ENCODE results near the gene LAD1.
A peak's percentile ranks its signal among the peaks of the same experiment; 100 is the strongest.

Gene LAD1

DNA sequence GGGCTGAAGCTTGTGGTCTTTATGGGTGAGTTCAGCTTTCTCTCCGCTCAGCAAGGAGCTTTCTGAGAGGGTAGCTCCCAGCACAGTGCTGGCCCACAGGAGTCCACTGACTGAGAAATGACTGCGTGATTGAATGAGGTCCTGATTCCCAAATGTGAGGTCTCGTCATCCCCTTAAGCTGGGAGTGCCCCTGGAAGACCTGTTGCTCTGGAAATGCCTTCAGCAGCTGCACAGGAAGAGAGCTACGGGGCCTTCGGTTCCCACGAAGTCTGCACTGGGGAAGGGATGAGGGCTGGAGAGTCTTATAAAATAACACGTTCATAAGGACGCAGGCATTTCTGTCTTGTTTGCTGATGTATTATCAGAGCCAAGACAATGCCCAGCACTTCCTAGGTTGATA is 35.7 kb downstream of the LAD1 start:
- no peaks in the 10 kb centered on the region for H3F3A ChIP-seq (ENCODE audit: control insufficient read depth, insufficient read depth)
- no peaks in the 10 kb centered on the region for H3K9me2 ChIP-seq (replicated peaks; ENCODE audit: control insufficient read depth, low read length)
- TF ChIP-seq, protein P1, sequence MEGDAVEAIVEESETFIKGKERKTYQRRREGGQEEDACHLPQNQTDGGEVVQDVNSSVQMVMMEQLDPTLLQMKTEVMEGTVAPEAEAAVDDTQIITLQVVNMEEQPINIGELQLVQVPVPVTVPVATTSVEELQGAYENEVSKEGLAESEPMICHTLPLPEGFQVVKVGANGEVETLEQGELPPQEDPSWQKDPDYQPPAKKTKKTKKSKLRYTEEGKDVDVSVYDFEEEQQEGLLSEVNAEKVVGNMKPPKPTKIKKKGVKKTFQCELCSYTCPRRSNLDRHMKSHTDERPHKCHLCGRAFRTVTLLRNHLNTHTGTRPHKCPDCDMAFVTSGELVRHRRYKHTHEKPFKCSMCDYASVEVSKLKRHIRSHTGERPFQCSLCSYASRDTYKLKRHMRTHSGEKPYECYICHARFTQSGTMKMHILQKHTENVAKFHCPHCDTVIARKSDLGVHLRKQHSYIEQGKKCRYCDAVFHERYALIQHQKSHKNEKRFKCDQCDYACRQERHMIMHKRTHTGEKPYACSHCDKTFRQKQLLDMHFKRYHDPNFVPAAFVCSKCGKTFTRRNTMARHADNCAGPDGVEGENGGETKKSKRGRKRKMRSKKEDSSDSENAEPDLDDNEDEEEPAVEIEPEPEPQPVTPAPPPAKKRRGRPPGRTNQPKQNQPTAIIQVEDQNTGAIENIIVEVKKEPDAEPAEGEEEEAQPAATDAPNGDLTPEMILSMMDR (IDR thresholded peaks at IDR 0.05; ENCODE audit: low read depth, low read length, poor library complexity, severe bottlenecking) = no peak
- TF ChIP-seq EZH2phosphoT487 (IDR thresholded peaks at IDR 0.05; ENCODE audit: borderline replicate concordance, low read length) = no peak
- no peaks in the 10 kb centered on the region for H4K20me1 ChIP-seq (ENCODE audit: control insufficient read depth, insufficient read depth, low read depth, low read length)
- no peaks in the 10 kb centered on the region for H3K9me3 ChIP-seq (ENCODE audit: control insufficient read depth, insufficient read depth, low read length)
- H3K79me2 ChIP-seq (ENCODE audit: control insufficient read depth, low read length) = no peaks in the 10 kb centered on the region
- no peaks in the 10 kb centered on the region for H3K4me1 ChIP-seq (ENCODE audit: control insufficient read depth, low read length)
- H3K36me3 ChIP-seq (ENCODE audit: control insufficient read depth, low read length) = no peaks in the 10 kb centered on the region
- H3K4me2 ChIP-seq (ENCODE audit: low read length) = no peak overlapping the region
- no peaks in the 10 kb centered on the region for H3K27me3 ChIP-seq (ENCODE audit: control insufficient read depth, low read length)
- no peak overlapping the region for H3K4me3 ChIP-seq (ENCODE audit: low read length)
- H3K27ac ChIP-seq (ENCODE audit: low read depth, low read length) = no peak overlapping the region

DNA sequence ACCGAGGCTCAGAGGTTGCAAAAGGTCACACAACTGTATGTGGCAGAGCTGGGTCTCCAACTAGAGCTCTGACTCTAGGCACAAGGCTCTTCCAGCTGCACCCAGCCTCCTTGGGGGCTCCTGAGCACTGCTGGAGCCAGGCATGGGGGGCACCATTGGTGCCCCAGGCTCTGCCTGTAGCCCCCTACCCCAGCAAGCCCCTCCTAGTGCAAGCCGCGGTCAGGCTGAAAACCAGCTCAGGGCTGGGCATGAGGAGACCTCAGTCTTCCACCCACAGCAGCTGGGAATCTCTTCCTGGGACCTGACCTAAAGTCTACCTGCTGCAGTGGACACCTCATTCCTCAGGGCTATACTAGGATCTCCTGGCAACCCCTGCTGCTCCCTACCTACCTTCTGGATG is 36.2 kb downstream of the LAD1 start:
- Histone ChIP-seq H3K79me2 (ENCODE audit: control insufficient read depth, low read length) (no peaks in the 10 kb centered on the region), H3K27ac (ENCODE audit: low read depth, low read length) (no peak overlapping the region), H3K4me3 (ENCODE audit: low read length) (no peak overlapping the region), H3K4me1 (ENCODE audit: control insufficient read depth, low read length) (no peaks in the 10 kb centered on the region), H3K9me3 (ENCODE audit: control insufficient read depth, insufficient read depth, low read length) (no peaks in the 10 kb centered on the region), H3K4me2 (ENCODE audit: low read length) (no peak overlapping the region), H4K20me1 (ENCODE audit: control insufficient read depth, insufficient read depth, low read depth, low read length) (no peaks in the 10 kb centered on the region), H3K27me3 (ENCODE audit: control insufficient read depth, low read length) (no peaks in the 10 kb centered on the region), H3K36me3 (ENCODE audit: control insufficient read depth, low read length) (no peaks in the 10 kb centered on the region), H3K9me2 (replicated peaks; ENCODE audit: control insufficient read depth, low read length) (no peaks in the 10 kb centered on the region), H3F3A (ENCODE audit: control insufficient read depth, insufficient read depth) (no peaks in the 10 kb centered on the region)
- TF ChIP-seq EZH2phosphoT487 (IDR thresholded peaks at IDR 0.05; ENCODE audit: borderline replicate concordance, low read length) = no peak
- TF ChIP-seq, protein P1 (IDR thresholded peaks at IDR 0.05; ENCODE audit: low read depth, low read length, poor library complexity, severe bottlenecking) = no peak

DNA sequence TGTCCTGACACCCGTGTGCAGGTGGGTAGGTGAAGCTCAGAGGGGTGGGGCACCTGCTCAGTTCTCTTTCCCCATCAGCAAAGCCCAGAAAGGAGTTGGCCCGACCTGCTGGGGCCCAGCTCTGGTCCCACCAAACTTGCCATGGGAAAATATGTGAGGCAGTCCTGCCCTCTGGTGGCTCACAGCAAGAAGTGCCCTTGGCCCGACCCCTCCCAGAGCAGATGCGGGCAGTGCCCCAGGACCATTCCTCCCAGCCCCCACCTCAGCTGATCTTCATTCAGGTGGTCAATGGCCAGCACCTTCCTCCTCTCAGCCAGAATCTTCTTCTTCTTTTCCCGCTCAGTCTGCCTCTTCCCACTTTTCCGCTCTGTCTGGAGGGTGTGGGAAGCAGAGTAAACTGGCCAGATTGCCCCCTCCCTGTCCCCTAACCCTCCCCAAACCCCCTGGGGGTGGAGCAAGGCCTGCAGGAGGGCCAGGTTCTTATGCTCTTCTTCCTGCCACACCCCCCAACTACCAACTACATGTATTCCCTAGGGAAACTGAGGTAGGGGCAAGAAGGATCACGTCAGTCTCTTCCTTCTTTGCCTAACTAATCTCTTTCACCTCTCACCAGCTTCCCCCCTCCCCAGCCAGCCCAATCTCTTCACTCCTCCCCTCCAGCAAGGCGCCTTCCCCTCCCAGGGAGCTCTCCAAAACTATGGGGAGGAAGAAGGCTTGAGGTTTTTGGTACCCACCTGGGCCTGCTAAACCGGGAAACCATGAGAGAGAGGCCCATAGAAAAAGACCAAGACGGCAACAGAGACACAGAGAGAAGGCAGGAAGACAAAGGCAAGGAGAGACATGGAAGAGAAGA is 37.2 kb downstream of the LAD1 start:
- TF ChIP-seq, protein P1 (IDR thresholded peaks at IDR 0.05; ENCODE audit: low read depth, low read length, poor library complexity, severe bottlenecking) = peak; percentile 82
- TF ChIP-seq EZH2phosphoT487 (IDR thresholded peaks at IDR 0.05; ENCODE audit: borderline replicate concordance, low read length) = no peak
- Histone ChIP-seq H3K27me3 (ENCODE audit: control insufficient read depth, low read length) (no peaks in the 10 kb centered on the region), H3K27ac (ENCODE audit: low read depth, low read length) (no peak overlapping the region), H3K36me3 (ENCODE audit: control insufficient read depth, low read length) (no peaks in the 10 kb centered on the region), H3K9me2 (replicated peaks; ENCODE audit: control insufficient read depth, low read length) (no peaks in the 10 kb centered on the region), H3K4me3 (ENCODE audit: low read length) (no peak overlapping the region), H4K20me1 (ENCODE audit: control insufficient read depth, insufficient read depth, low read depth, low read length) (no peaks in the 10 kb centered on the region), H3K9me3 (ENCODE audit: control insufficient read depth, insufficient read depth, low read length) (no peaks in the 10 kb centered on the region), H3F3A (ENCODE audit: control insufficient read depth, insufficient read depth) (no peaks in the 10 kb centered on the region), H3K79me2 (ENCODE audit: control insufficient read depth, low read length) (no peaks in the 10 kb centered on the region), H3K4me2 (ENCODE audit: low read length) (no peak overlapping the region), H3K4me1 (ENCODE audit: control insufficient read depth, low read length) (no peaks in the 10 kb centered on the region)

Data from DOHH2 (cell line).